Keratinocyte (primary cell): ENCODE results near the gene MAN1C1. TPM values are rescaled to one million over a fixed set of nuclear protein-coding genes. Genes with fewer than 3 reads are reported as not detected.

ENCODE experiments used
- DNase-seq: peaks from one replicate; pipeline ENCODE4 v3.0.0-alpha.2; 2011; ENCODE audit warnings: low read depth, missing footprints, low spot score
- FAIRE-seq: peaks from 2 replicates; lab custom pipeline; 2011; peaks lifted over from hg19 to GRCh38; lab: Jason Lieb, UNC
- H2AFZ ChIP-seq: 2 replicates; pipeline ENCODE4 v1.6.0; 2012; ENCODE audit warnings: low read length, control low read depth, inconsistent platforms; ENCODE audit not compliant: control insufficient read depth
- H3K27ac ChIP-seq: 2 replicates; pipeline ENCODE4 v1.5.1; 2011; ENCODE audit warnings: low read length; ENCODE audit not compliant: control insufficient read depth, insufficient read depth
- H3K27me3 ChIP-seq: 3 replicates; pipeline ENCODE4 v1.6.0; 2011; ENCODE audit warnings: low read length; ENCODE audit not compliant: control insufficient read depth, insufficient read depth; ENCODE audit errors: extremely low read depth
- H3K36me3 ChIP-seq, 2 experiments: 2 replicates in 1 of 2; 3 replicates in 1 of 2; pipeline ENCODE4 v1.5.1; 2011; ENCODE audit warnings: low read length in 2 of 2, mild to moderate bottlenecking in 1 of 2; ENCODE audit not compliant: control insufficient read depth in 2 of 2, insufficient read depth in 2 of 2; ENCODE audit errors: extremely low read depth in 1 of 2
- H3K4me1 ChIP-seq: 3 replicates; pipeline ENCODE4 v1.5.1; 2011; ENCODE audit warnings: low read length; ENCODE audit not compliant: control insufficient read depth, insufficient read depth; ENCODE audit errors: extremely low read depth
- H3K4me2 ChIP-seq: 3 replicates; pipeline ENCODE4 v1.6.0; 2011; ENCODE audit warnings: low read depth, low read length; ENCODE audit not compliant: control insufficient read depth, insufficient read depth; ENCODE audit errors: extremely low read depth
- H3K4me3 ChIP-seq, 3 experiments: fragments of 200-600 bp in 1 of 3; sonication (generic) in 1 of 3; 2 replicates in 2 of 3; 3 replicates in 1 of 3; pipeline ENCODE4 v1.5.1; 2011 to 2016; ENCODE audit warnings: low read length in 3 of 3, mild to moderate bottlenecking in 3 of 3, control low read depth in 2 of 3, inconsistent platforms in 1 of 3, low read depth in 1 of 3, mixed read lengths in 1 of 3, mixed run types in 1 of 3, moderate library complexity in 1 of 3; ENCODE audit not compliant: control insufficient read depth in 2 of 3, insufficient read depth in 2 of 3; ENCODE audit errors: extremely low read depth in 1 of 3
- H3K79me2 ChIP-seq: 2 replicates; pipeline ENCODE4 v1.6.0; 2012; ENCODE audit warnings: low read length; ENCODE audit not compliant: control insufficient read depth, insufficient read depth
- H3K9ac ChIP-seq: 3 replicates; pipeline ENCODE4 v1.6.0; 2011; ENCODE audit warnings: low read length; ENCODE audit not compliant: control insufficient read depth, insufficient read depth; ENCODE audit errors: extremely low read depth
- H3K9me1 ChIP-seq: 3 replicates; pipeline ENCODE4 v1.6.0; 2011; ENCODE audit warnings: low read length; ENCODE audit not compliant: control insufficient read depth, insufficient read depth; ENCODE audit errors: extremely low read depth
- H3K9me3 ChIP-seq: 2 replicates; pipeline ENCODE4 v1.5.1; 2012; ENCODE audit warnings: low read depth, low read length; ENCODE audit not compliant: control insufficient read depth
- H4K20me1 ChIP-seq: 3 replicates; pipeline ENCODE4 v1.6.0; 2011; ENCODE audit warnings: low read length; ENCODE audit not compliant: control insufficient read depth, insufficient read depth; ENCODE audit errors: extremely low read depth
- CTCF ChIP-seq, 3 experiments: IDR thresholded peaks in 1 of 3; conservative IDR thresholded peaks in 1 of 3; optimal IDR thresholded peaks in 1 of 3; 2 replicates in 2 of 3; 3 replicates in 1 of 3; pipeline versions ENCODE3 to v1.5.1; 2011; ENCODE audit warnings: low read length in 3 of 3, mild to moderate bottlenecking in 3 of 3, moderate library complexity in 2 of 3, control low read depth in 1 of 3, inconsistent platforms in 1 of 3; ENCODE audit not compliant: insufficient read depth in 2 of 3; ENCODE audit errors: extremely low read depth in 1 of 3
- EZH2 ChIP-seq: IDR thresholded peaks from one replicate; pipeline ENCODE4 v1.6.1; 2012; ENCODE audit warnings: inconsistent platforms, mild to moderate bottlenecking, low read length, moderate library complexity
- dilution Hi-C: fragments of 300-500 bp; cut with MboI; formaldehyde crosslinking; loops from one replicate; pipeline ENCODE4 v1.7.0; 2020; ENCODE audit warnings: low sequenced_read_pairs; ENCODE audit not compliant: extremely low pct_ligation_motif_present
- polyA plus RNA-seq, 5 experiments: library from polyadenylated mRNA; depleted of rRNA in 3 of 5; stranded (reverse) in 3 of 5; stranded (forward) in 1 of 5; unstranded in 1 of 5; fragments of >200 nt; gene quantifications; 1 replicate in 1 of 5; 2 replicates in 3 of 5; 3 replicates in 1 of 5; pipeline versions ENCODE4 v1.2.1 to v1.2.3, GENCODE V29; 2011 to 2012; ENCODE audit warnings: missing spikeins in 2 of 5, low read depth in 1 of 5, low replicate concordance in 1 of 5

MAN1C1 gene
- polyA plus RNA-seq, 1 donor (not counting 4 experiments of a cell fraction or from before 2014, with no cell fraction given): 0.07 TPM

GRCh38 chr1:25664357-25665199 is 48.0 kb downstream of the MAN1C1 start:
- Histone ChIP-seq H3K27me3 (no peaks in the 10 kb centered on the region), H3K4me2 (no peak overlapping the region), H3K36me3 (no peaks in the 10 kb centered on the region), H3K9me1 (no peaks in the 10 kb centered on the region), H3K79me2 (no peaks in the 10 kb centered on the region), H3K9ac (no peak overlapping the region), H3K27ac (no peak overlapping the region), H4K20me1 (no peaks in the 10 kb centered on the region), H3K4me3 (no peak overlapping the region), H3K9me3 (no peaks in the 10 kb centered on the region), H3K4me1 (no peaks in the 10 kb centered on the region), H2AFZ (no peak overlapping the region)
- dilution Hi-C loops: no loop called here
- FAIRE-seq (no peak), DNase-seq (no peak)
- TF ChIP-seq CTCF (optimal IDR thresholded peaks at IDR 0.05 in 1 of 3, IDR thresholded peaks at IDR 0.05 in 1 of 3, conservative IDR thresholded peaks at IDR 0.05 in 1 of 3; ENCODE audit: extremely low read depth in 1 of 3, insufficient read depth in 2 of 3, low read length in 3 of 3): no peak
- no peak for TF ChIP-seq EZH2

- no peaks in the 10 kb centered on the region for H3K9me1 ChIP-seq
- H3K79me2 ChIP-seq: no peaks in the 10 kb centered on the region
- no peak overlapping the region for H2AFZ ChIP-seq
- no peaks in the 10 kb centered on the region for H4K20me1 ChIP-seq
- no peak overlapping the region for H3K4me3 ChIP-seq
- FAIRE-seq: no peak
- H3K9ac ChIP-seq: no peak overlapping the region
- H3K4me2 ChIP-seq: no peak overlapping the region
- no peak for TF ChIP-seq EZH2
- dilution Hi-C loops: no loop called here
- DNase-seq: no peak
- H3K27ac ChIP-seq: no peak overlapping the region
- H3K9me3 ChIP-seq: no peaks in the 10 kb centered on the region
- no peaks in the 10 kb centered on the region for H3K4me1 ChIP-seq
- H3K36me3 ChIP-seq: no peaks in the 10 kb centered on the region
- H3K27me3 ChIP-seq: peaks cover 4% of the 10 kb centered on the region
These were observed 49.9 kb downstream of the MAN1C1 start for GRCh38 chr1:25666460-25666859.
